ENCODE results near the gene ATXN7L3.

- TF ChIP-seq EZH2 (IDR thresholded peaks at IDR 0.05; ENCODE audit: borderline replicate concordance, low read depth, low read length, poor library complexity, severe bottlenecking) (no peak), CTCF (conservative IDR thresholded peaks at IDR 0.05; ENCODE audit: low read depth, low read length) (no peak)
Observed at GRCh38 chr17:44206825-44207155, 7.1 kb upstream of the ATXN7L3 start.
